Measurements from ENCODE around the gene IL21. TPM values are rescaled to one million over a fixed set of nuclear protein-coding genes. Genes with fewer than 3 reads are reported as not detected.

The IL21 gene
- polyA plus RNA-seq, 1 of the 3 experiments (the other 2 are of a cell fraction), result not detected

- no peaks in the 10 kb centered on the region for H3K9me2 ChIP-seq
- H3K9ac ChIP-seq, result no peak overlapping the region; the same call in 1 of the 2 replicates
- CTCF ChIA-PET, result interaction anchor here (1.2 kb wide), 1 partner anchor 52 kb away, joined by 4 read pairs; no protein-coding TSS in a partner anchor
- H3F3A ChIP-seq (replicated peaks; ENCODE audit: insufficient read depth), result peaks cover 27% of the 10 kb centered on the region
- 61% methylated on average over 5 of the region's 5 CpGs for WGBS (ENCODE audit: low lambda C conversion rate)
- no peaks in the 10 kb centered on the region for H3K9me3 ChIP-seq
- POLR2A ChIA-PET, result no interaction called here
- no peak overlapping the region for H3K4me2 ChIP-seq
- H4K20me1 ChIP-seq (ENCODE audit: insufficient read depth), result no peaks in the 10 kb centered on the region
- H3K79me2 ChIP-seq (ENCODE audit: insufficient read depth), result no peaks in the 10 kb centered on the region
- DNase-seq, result no peak
- peak overlapping the region in 1 of 2 experiments; percentile 91; a peak in 2 of 4 replicates for H3K27ac ChIP-seq (ENCODE audit: low read depth in 2 of 2, low read length in 1 of 2)
- H2AFZ ChIP-seq (ENCODE audit: low read depth), result no peak overlapping the region
- H3K4me1 ChIP-seq (ENCODE audit: control insufficient read depth in 1 of 2, insufficient read depth in 2 of 2, low read depth in 1 of 2, low read length in 1 of 2), result peaks cover 0 to 22% of the 10 kb centered on the region in 2 experiments; a peak in 3 of 4 replicates
- H3K27me3 ChIP-seq (ENCODE audit: insufficient read depth), result no peaks in the 10 kb centered on the region
- H3K4me3 ChIP-seq (ENCODE audit: low read depth in 2 of 2, low read length in 1 of 2), result no peak overlapping the region
- no peak for TF ChIP-seq RFX5 (IDR thresholded peaks at IDR 0.05; ENCODE audit: low read length)
- TF ChIP-seq GABPA (IDR thresholded peaks at IDR 0.05; ENCODE audit: low read depth), result no peak
- no peak for TF ChIP-seq MAX (IDR thresholded peaks at IDR 0.05; ENCODE audit: low read depth)
- no peak for TF ChIP-seq CTCF (IDR thresholded peaks at IDR 0.05)
- no peak for TF ChIP-seq SIN3A (IDR thresholded peaks at IDR 0.05; ENCODE audit: borderline replicate concordance, low read depth, low read length)
- no peak for TF ChIP-seq TAF1 (IDR thresholded peaks at IDR 0.05; ENCODE audit: borderline replicate concordance, low read depth, low read length)
- TF ChIP-seq CHD2 (IDR thresholded peaks at IDR 0.05; ENCODE audit: low read length, partially characterized antibody), result no peak
- TF ChIP-seq GATA2 (CRISPR knock-in tag; IDR thresholded peaks at IDR 0.05), result no peak
- no peaks in the 10 kb centered on the region for H3K36me3 ChIP-seq (replicated peaks in 1 of 2; ENCODE audit: control insufficient read depth in 1 of 2, insufficient read depth in 2 of 2, low read length in 1 of 2)
These were observed 44.5 kb upstream of the IL21 start for GRCh38 chr4:122665161-122665929.

- WGBS (ENCODE audit: low lambda C conversion rate), result 69% methylated on average over 9 of the region's 9 CpGs
- no peak for TF ChIP-seq EP300 (IDR thresholded peaks at IDR 0.05; ENCODE audit: borderline replicate concordance in 1 of 2, low read depth in 1 of 2, low read length in 1 of 2)
- no peak for TF ChIP-seq TAF1 (IDR thresholded peaks at IDR 0.05; ENCODE audit: borderline replicate concordance, low read depth, low read length)
- no peak for TF ChIP-seq ZBTB33 (IDR thresholded peaks at IDR 0.05; ENCODE audit: borderline replicate concordance, low read depth)
- TF ChIP-seq YY1 (IDR thresholded peaks at IDR 0.05; ENCODE audit: low read depth), result no peak
- no peak for TF ChIP-seq IRF3 (IDR thresholded peaks at IDR 0.05; ENCODE audit: low read depth, low read length)
- no peak for TF ChIP-seq CHD2 (IDR thresholded peaks at IDR 0.05; ENCODE audit: low read length, partially characterized antibody)
- no peak for TF ChIP-seq TEAD4 (IDR thresholded peaks at IDR 0.05; ENCODE audit: borderline replicate concordance, insufficient read depth)
- TF ChIP-seq FOSL2 (IDR thresholded peaks at IDR 0.05; ENCODE audit: borderline replicate concordance, low read depth), result no peak
- no peak for TF ChIP-seq RAD21 (IDR thresholded peaks at IDR 0.05; ENCODE audit: low read length)
- TF ChIP-seq SMC3 (IDR thresholded peaks at IDR 0.05; ENCODE audit: low read depth, low read length), result no peak
- no peak for TF ChIP-seq TCF12 (IDR thresholded peaks at IDR 0.05)
- Histone ChIP-seq H3K27me3 (ENCODE audit: insufficient read depth) (no peaks in the 10 kb centered on the region), H3K4me1 (ENCODE audit: control insufficient read depth in 1 of 2, insufficient read depth in 2 of 2, low read depth in 1 of 2, low read length in 1 of 2) (peaks cover 0 to 22% of the 10 kb centered on the region in 2 experiments; a peak in 3 of 4 replicates), H2AFZ (ENCODE audit: low read depth) (peak overlapping the region; percentile 61; the same call in 1 of the 2 replicates), H3K9me3 (no peaks in the 10 kb centered on the region), H3K79me2 (ENCODE audit: insufficient read depth) (no peaks in the 10 kb centered on the region), H4K20me1 (ENCODE audit: insufficient read depth) (no peaks in the 10 kb centered on the region), H3K9ac (no peak overlapping the region), H3F3A (replicated peaks; ENCODE audit: insufficient read depth) (peaks cover 27% of the 10 kb centered on the region), H3K36me3 (replicated peaks in 1 of 2; ENCODE audit: control insufficient read depth in 1 of 2, insufficient read depth in 2 of 2, low read length in 1 of 2) (no peaks in the 10 kb centered on the region), H3K4me3 (ENCODE audit: low read depth in 2 of 2, low read length in 1 of 2) (no peak overlapping the region), H3K27ac (ENCODE audit: low read depth in 2 of 2, low read length in 1 of 2) (0 out of 4 replicates have a peak overlapping the region, but pooled peaks of 1 of the 2 experiments have one; percentile 4), H3K4me2 (no peak overlapping the region), H3K9me2 (no peaks in the 10 kb centered on the region)
- ChIA-PET POLR2A (no interaction called here), CTCF (no interaction called here)
- no peak for DNase-seq
These were observed 43.1 kb upstream of the IL21 start for GRCh38 chr4:122663814-122664610.
